NCI-H2227 treated with DMSO at 0.1 percent for 48 hours (cell line): ENCODE measurements around the gene DACT2.

Source experiments
- DNase-seq: peaks from one replicate; lab custom pipeline; 2025; lab: John Stamatoyannopoulos, UW

Gene DACT2

GRCh38 chr6:168348186-168348585 lies 28.6 kb upstream of the DACT2 start:
- no peak for DNase-seq

- no peak for DNase-seq
Measured at GRCh38 chr6:168347615-168348014, 28.0 kb upstream of the DACT2 start.

- no peak for DNase-seq
Measured at GRCh38 chr6:168347053-168347452, 27.5 kb upstream of the DACT2 start.

GRCh38 chr6:168345896-168346754 lies 26.5 kb upstream of the DACT2 start:
- DNase-seq = no peak

DNA sequence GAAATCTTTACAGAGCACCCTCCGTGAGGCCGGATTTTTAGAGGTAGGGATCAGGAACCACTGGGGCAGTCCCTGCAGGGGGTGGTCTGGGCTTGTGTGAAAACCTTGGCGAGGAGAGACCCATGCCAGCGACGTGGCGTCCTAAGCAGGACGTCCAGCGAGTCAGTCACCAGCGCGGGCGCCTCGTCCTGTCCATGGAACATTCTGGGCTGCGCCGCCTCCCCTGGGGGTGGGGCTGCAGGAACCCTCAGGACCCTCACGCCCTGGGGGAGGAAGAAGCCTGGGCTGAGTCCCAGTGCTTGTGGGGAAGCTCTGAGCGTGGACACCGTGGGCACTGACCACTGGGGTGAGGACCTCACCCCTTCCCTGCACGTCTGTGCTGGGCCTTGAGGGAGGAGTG lies 25.7 kb upstream of the DACT2 start:
- no peak for DNase-seq

DNA sequence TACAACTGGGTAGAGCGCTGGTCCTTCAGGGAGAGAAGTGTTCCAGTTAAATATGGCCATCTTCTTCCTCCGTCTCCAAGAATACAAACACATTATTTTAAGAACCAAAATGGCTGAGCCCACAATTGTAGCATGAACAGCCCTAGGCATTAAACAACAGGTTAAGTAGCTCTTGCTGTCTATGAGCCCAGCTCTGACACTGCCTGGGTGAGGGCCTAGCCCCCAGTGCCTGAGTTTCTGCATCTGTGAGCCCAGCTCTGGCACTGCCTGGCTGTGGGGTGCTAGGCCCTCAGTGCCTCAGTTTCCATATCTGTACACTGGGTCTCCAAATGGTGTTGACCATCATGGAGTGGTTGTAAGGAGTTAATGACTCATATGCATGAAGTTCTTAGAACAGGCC lies 24.8 kb upstream of the DACT2 start:
- DNase-seq = no peak

DNA sequence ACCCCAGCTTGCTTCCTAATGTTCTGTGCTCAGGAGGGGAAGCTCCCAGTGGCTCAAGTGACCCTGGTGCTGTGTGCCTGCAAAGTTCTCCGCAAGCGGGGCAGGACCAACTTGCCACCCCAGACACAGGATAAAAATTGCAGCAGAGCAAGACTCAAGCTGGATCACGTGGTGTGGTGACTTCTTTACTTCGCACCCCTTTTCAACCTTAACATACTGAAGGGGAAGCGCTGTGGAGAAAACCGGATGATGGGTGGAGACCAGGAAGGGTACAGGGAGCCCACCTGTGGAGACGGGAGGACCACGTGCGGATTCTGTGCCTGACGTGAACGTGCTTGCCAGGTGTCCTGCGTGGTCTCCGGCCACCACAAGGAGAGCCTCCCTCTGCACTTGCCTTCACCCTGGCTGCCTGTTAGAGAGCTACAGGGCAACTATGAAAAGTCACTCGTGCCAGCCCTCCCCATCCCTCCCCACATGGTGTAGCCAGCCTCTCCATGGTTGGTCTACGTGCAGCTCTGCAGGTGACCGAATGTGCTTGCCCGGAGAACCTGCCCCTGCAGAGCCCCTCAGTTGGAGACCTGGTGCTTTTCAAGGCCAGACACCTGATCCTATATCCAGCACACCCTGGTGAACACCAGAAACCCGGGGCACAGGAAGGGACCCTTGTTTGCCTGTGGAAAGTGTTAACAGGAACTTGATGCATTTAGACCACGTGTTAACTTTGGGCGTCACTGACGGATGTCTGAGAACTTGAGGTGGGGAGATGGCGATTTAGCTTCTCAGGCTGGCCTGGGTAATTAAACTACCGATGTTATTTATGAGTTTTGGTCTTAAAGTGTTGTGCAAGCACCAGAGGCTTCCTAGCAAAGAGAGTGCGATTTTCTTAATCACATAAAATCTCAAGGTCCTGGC lies 23.9 kb upstream of the DACT2 start:
- DNase-seq = no peak

DNA sequence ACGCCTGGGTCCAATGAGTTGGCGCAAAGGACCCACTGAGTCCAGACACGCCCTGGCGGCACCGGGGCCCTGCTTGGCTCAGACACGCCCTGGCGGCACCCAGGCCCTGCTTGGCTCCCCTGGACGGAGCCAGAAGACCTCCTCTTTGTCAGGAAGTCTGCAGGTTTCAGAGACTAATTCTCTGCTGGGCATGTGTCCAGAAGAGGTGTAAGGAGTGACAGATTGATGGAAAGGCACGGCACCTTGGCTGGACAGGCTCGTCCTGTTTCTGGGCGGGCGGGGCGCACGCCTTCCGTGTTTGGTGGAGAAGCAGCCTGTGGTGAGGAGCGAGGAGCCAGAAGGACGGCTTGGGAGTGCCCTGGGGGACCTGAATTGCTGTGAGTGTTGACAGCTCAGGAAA lies 23.1 kb upstream of the DACT2 start:
- DNase-seq = no peak

DNA sequence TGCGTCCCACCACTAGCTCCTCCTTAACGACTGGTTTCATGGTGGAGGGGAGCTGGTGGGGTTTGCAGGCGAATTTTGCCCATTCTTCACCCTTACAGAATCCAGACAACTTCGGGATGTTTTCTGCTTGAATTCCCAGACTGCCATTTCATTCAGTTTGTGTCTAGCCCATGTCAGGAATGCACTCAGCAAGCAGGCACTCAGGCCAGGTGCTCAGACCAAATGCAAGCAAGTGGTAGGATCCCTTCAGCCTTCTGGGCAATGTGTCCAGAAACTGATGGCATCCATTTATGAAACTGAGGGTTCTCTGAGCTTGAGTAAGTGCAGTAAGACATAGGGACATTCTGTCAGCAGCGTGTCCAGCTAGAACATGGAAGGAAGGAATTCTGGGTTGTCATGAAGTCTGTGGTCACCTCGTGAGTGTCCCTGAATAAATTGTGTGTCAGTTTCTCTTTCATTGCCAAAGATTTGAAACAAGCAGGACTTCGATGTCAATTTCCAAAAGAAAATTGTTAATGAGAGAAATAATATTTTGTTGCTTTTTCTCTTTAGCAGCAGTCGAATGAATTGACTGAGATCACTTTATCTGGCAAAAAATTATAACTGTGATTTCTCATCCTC lies 21.8 kb upstream of the DACT2 start:
- no peak for DNase-seq

- DNase-seq = no peak
Measured at GRCh38 chr6:168340819-168341218, 21.2 kb upstream of the DACT2 start.

DNA sequence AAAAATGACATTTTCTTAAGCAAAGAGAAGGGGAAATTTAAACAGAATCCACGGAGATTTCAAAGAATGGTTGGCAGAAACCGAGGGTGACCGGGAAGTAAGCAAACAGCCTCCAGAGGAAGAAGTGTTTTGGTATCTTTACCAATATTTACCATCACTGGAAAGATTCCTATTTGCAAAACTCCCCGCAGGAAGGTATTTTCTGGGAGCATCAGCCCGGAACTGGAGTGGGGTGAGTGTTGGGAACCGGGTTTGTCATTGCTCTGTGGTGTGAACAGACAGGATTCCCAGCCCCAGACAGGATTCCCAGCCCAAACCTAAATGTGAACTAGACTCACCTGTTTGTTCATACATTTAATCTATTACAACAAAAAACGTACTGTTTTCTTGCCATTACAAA lies 19.2 kb upstream of the DACT2 start:
- no peak for DNase-seq

- DNase-seq = no peak
Measured at GRCh38 chr6:168336967-168337366, 17.4 kb upstream of the DACT2 start.

DNA sequence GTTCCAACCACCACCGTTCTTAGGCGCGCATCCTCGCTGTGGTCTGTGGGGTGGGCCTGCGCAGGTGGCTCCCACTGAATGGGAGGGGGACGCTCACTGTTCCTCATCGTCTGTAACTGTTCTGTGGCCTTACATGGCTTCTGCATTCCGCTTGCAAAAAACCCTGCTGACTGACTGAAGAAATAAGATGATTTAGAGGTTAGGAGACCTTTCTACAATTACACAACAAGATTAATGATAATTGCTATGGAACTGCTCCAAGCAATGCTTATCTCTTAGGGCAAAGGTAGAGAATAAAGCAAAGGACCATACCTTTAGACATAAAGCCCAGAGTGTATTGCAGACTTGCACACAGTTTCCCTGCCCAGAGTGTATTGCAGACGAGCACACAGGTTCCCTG lies 14.4 kb upstream of the DACT2 start:
- DNase-seq = no peak

GRCh38 chr6:168333491-168333890 lies 13.9 kb upstream of the DACT2 start:
- DNase-seq = no peak

DNA sequence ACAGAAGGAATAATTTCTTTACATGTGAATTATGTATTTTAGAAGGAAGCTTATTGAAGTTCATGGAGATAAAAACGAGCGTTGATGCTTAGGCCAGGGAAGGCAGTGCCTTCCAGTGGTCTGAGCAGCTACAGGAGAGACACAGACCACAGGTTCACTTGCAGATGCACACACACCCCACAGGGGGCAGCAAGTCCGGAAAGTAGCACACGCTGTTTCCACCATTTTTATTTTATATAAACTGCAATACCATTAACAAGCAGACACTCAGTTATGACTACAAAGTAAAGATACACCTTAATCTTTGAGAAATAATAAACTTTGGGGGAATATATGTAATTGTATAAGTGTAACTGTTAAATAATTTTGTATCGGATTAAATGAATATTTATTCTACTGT lies 13.5 kb upstream of the DACT2 start:
- no peak for DNase-seq

DNA sequence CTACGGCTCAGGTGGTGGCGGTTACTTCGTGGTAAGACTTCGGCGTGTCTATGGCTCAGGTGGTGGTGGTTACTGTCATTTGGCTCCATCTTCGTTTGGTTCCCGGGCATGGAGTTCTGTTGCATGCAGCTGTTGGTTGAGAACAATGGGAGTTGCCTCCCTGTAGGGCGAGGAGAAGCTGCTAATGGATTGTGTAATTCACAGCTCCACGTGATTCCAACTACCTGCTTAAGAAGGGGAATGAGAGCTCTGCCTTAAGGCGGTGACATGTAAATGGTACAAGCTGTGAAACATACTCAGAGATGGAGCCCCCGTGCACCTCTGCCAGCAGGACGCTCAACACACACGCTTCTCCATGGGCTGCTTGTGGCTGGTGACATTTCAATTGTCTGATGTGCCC lies 12.4 kb upstream of the DACT2 start:
- DNase-seq = no peak

DNA sequence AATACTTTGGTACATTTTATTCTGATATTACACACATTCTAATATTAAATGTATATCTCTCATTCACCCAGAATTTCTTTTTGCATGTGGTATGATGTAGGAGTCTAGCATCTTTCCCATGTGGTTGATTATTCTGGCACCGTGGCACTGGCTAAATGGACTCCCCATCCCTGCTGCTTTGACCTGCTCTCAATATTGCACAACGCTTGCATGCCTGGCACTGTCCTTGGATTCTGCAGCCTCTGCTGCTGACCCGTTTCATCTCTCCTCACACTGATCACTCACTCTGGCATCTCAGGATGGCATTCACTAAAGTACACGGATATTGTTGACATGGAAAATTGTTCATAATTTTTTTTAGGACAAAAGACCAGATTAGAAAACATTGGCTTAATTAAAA lies 11.5 kb upstream of the DACT2 start:
- DNase-seq = no peak

- no peak for DNase-seq
Measured at GRCh38 chr6:168330403-168330802, 10.8 kb upstream of the DACT2 start.

DNA sequence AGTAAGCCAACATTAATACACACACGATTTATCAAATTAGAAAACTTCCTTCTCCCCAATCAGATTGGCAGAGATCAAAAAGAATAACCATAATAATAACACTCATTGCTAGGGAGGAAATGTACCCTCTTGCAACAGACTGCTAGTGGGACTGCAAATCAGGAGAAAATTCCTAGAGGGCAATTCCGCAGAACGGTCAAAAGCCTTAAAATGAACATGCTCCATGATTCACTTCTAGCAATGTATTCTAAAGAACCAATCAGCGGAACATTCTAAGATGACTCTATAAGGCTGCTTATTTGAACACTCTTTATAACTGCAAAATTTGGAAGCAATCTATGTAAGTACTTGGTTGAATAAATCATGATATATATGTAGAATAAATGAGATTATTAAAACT lies 8.5 kb upstream of the DACT2 start:
- DNase-seq = no peak

DNA sequence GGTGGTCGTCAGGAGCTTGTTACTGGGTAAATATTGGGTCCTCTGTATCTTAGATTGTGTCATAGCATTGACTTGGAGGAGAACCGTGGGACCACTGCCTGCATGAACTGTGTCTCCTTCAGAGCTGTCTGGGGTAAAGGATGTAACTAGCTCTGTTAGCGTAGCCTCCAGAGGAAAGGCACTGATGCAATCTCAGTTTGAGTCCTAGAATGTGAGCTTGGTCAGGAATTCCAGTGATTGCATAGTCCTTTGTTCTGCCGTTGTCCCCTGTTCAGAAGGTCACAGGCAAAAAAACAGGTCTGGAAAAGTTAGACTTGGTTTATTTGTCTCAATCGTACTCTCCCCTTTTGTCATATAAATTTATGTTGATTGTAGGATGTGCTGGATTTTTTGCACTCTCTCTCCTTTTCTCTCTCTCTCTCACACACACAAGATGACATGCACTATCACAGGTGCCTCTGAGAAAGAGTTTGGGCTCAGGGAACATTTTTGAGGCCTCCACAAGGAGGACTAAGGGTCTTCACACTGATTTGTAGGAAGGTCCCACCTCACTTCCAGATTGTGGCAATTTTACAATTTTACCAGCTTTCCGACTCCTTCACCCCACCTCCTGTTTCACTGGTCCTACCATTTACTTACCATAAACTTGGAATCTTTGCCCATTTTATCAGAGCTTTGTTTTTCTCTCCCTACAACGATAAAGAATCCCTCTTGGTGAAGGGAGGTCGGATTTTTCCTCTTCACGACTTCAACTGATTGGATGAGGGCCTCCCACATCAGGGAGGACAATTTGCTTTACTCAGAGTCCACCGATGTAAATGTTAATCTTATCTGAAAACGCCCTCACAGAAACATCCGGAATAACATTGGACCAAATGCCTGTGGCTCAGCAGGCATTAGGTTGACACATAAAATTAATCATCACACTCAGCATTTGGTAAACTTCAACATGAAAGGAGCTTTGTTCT lies 7.0 kb upstream of the DACT2 start:
- no peak for DNase-seq

DNA sequence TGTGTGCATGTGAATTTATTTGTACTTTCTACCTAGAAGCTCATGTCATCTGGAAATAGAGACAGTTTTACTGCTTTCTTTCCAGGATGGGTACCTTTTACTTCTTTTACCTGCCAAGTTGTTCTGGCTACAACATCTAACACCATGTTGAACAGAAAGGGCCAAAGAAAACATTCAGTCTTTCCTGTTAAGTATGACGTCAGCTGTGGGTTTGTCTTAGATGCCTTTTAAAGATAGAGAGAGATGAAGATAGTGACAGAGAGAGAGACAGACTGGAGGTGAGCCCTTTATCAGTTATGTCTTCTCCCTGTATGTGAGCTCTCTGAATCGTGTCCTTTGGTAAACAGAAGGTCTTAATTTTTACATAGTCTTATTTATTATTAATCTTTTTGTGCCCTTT lies 3.4 kb upstream of the DACT2 start:
- no peak for DNase-seq

DNA sequence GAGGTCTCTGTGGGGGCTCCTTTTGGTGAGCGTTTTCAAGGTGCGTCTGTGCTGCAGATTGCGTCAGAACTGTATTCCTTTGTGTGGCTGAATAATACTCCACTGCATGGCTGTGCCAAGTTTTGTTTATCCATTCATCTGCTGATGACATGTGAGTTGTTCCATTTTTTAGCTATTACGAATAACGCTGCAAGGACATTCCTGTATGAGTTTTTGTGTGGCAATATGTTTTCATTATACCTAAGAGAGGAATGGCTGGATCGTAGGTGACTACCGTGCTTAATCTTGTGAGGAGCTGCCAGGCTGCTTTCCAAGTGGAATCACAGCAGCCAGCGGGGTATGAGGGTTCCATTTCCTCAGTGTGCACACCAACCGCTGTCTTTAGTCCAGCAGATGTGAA lies 1.1 kb upstream of the DACT2 start:
- no peak for DNase-seq
